SK-N-SH (cell line): ENCODE measurements around the gene AFAP1L1.

ENCODE experiments used
- CHD2 ChIP-seq: fragments of 150-350 bp; IDR thresholded peaks from 2 replicates; pipeline ENCODE4 v1.6.1; 2018; ENCODE audit warnings: low read length; ENCODE audit not compliant: partially characterized antibody
- CTCF ChIP-seq: fragments of 200-600 bp; sonication (generic); IDR thresholded peaks from 2 replicates; pipeline ENCODE4 v1.6.1; 2017; ENCODE audit warnings: antibody characterized with exemption, mild to moderate bottlenecking, moderate library complexity
- FOXM1 ChIP-seq: IDR thresholded peaks from 2 replicates; pipeline ENCODE4 v1.4.0; 2012; ENCODE audit warnings: low read depth, mild to moderate bottlenecking
- GABPA ChIP-seq: IDR thresholded peaks from 2 replicates; pipeline ENCODE4 v1.4.0; 2012; ENCODE audit warnings: low read depth, mild to moderate bottlenecking
- GATA2 ChIP-seq: sonication (generic); formaldehyde crosslinking; IDR thresholded peaks from 2 replicates; pipeline ENCODE4 v1.5.0; 2020; ENCODE audit warnings: mild to moderate bottlenecking, missing genetic modification reagents
- NRF1 ChIP-seq: IDR thresholded peaks from 2 replicates; pipeline ENCODE4 v1.6.1; 2012; ENCODE audit warnings: low read depth, mild to moderate bottlenecking, low read length
- POLR2AphosphoS5 ChIP-seq: IDR thresholded peaks from 2 replicates; pipeline ENCODE4 v1.6.1; 2012; ENCODE audit warnings: low read depth, low read length
- RAD21 ChIP-seq: IDR thresholded peaks from 2 replicates; pipeline ENCODE4 v1.6.1; 2012; ENCODE audit warnings: mild to moderate bottlenecking, low read length
- RCOR1 ChIP-seq: fragments of 150-350 bp; IDR thresholded peaks from 2 replicates; pipeline ENCODE4 v1.6.1; 2017; ENCODE audit warnings: antibody characterized with exemption, low read length
- RFX5 ChIP-seq: IDR thresholded peaks from 2 replicates; pipeline ENCODE4 v1.6.1; 2012; ENCODE audit warnings: mild to moderate bottlenecking, improper control_type of control experiment, low read length
- SIN3A ChIP-seq: IDR thresholded peaks from 2 replicates; pipeline ENCODE4 v1.6.1; 2012; ENCODE audit warnings: low read depth, mild to moderate bottlenecking, low read length, moderate library complexity, borderline replicate concordance
- TCF12 ChIP-seq: IDR thresholded peaks from 2 replicates; pipeline ENCODE4 v1.4.0; 2012
- TEAD4 ChIP-seq: IDR thresholded peaks from 2 replicates; pipeline ENCODE4 v1.4.0; 2012; ENCODE audit warnings: mild to moderate bottlenecking, borderline replicate concordance; ENCODE audit not compliant: insufficient read depth
- TF ChIP-seq, protein P1 (sequence below): IDR thresholded peaks from 2 replicates; pipeline ENCODE4 v1.6.1; 2012; ENCODE audit warnings: mild to moderate bottlenecking, low read depth, low read length, moderate library complexity

GRCh38 chr5:149257131-149257530 lies 14.5 kb upstream of the AFAP1L1 start:
- TF ChIP-seq POLR2AphosphoS5 = no peak
- TF ChIP-seq GATA2 (CRISPR knock-in tag) = no peak
- no peak for TF ChIP-seq CTCF
- TF ChIP-seq SIN3A = no peak
- no peak for TF ChIP-seq TCF12
- TF ChIP-seq FOXM1 = no peak
- TF ChIP-seq NRF1 = no peak
- TF ChIP-seq RFX5 = no peak
- TF ChIP-seq RAD21 = no peak
- no peak for TF ChIP-seq GABPA
- TF ChIP-seq RCOR1 = no peak
- TF ChIP-seq CHD2 = no peak
- no peak for TF ChIP-seq TEAD4
- TF ChIP-seq, protein P1, sequence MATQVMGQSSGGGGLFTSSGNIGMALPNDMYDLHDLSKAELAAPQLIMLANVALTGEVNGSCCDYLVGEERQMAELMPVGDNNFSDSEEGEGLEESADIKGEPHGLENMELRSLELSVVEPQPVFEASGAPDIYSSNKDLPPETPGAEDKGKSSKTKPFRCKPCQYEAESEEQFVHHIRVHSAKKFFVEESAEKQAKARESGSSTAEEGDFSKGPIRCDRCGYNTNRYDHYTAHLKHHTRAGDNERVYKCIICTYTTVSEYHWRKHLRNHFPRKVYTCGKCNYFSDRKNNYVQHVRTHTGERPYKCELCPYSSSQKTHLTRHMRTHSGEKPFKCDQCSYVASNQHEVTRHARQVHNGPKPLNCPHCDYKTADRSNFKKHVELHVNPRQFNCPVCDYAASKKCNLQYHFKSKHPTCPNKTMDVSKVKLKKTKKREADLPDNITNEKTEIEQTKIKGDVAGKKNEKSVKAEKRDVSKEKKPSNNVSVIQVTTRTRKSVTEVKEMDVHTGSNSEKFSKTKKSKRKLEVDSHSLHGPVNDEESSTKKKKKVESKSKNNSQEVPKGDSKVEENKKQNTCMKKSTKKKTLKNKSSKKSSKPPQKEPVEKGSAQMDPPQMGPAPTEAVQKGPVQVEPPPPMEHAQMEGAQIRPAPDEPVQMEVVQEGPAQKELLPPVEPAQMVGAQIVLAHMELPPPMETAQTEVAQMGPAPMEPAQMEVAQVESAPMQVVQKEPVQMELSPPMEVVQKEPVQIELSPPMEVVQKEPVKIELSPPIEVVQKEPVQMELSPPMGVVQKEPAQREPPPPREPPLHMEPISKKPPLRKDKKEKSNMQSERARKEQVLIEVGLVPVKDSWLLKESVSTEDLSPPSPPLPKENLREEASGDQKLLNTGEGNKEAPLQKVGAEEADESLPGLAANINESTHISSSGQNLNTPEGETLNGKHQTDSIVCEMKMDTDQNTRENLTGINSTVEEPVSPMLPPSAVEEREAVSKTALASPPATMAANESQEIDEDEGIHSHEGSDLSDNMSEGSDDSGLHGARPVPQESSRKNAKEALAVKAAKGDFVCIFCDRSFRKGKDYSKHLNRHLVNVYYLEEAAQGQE = no peak
